ENCODE results near the gene DPYD. TPM values are rescaled to one million over a fixed set of nuclear protein-coding genes. Genes with fewer than 3 reads are reported as not detected.

DPYD gene
- polyA plus RNA-seq, 1 of the 3 experiments (the other 2 are of a cell fraction): 23.0 TPM

DNA sequence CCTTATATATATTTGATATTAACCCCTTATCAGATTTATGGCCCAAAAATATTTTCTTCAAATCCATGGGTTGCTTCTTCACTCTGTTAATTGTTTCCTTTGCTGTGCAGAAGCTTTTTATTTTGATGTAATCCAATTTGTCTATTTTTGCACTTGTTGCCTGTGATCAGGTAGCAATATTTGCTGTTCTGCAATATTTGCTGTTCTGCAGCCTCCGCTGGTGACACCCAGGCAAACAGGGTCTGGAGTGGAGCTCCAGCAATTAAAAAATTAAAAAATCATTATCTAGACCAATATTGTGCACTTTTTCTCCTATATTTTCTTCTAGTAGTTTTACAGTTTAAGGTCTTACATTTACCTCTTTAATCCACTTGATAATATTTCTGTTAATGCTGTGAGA, 564.5 kb downstream of the DPYD start:
- ChIA-PET POLR2A (no interaction called here), CTCF (interaction anchor here (0.6 kb wide), 1 partner anchor 94 kb away, joined by 3 read pairs; no protein-coding TSS in a partner anchor)
- DNase-seq: no peak
- no peak for TF ChIP-seq RFX5 (IDR thresholded peaks at IDR 0.05; ENCODE audit: low read length)
- TF ChIP-seq POLR2AphosphoS5 (IDR thresholded peaks at IDR 0.05; ENCODE audit: low read depth, low read length): no peak
- no peak for TF ChIP-seq REST (IDR thresholded peaks at IDR 0.05; ENCODE audit: low read depth, low read length)
- no peak for TF ChIP-seq EZH2phosphoT487 (IDR thresholded peaks at IDR 0.05; ENCODE audit: borderline replicate concordance, low read depth)
- no peak for TF ChIP-seq TEAD4 (IDR thresholded peaks at IDR 0.05; ENCODE audit: borderline replicate concordance, insufficient read depth)
- no peak for TF ChIP-seq SIN3A (IDR thresholded peaks at IDR 0.05; ENCODE audit: borderline replicate concordance, low read depth, low read length)
- TF ChIP-seq CHD2 (IDR thresholded peaks at IDR 0.05; ENCODE audit: low read length, partially characterized antibody): no peak
- no peak for TF ChIP-seq RAD21 (IDR thresholded peaks at IDR 0.05; ENCODE audit: low read length)
- no peak for TF ChIP-seq SMC3 (IDR thresholded peaks at IDR 0.05; ENCODE audit: low read depth, low read length)
- TF ChIP-seq FOXJ3 (CRISPR knock-in tag; IDR thresholded peaks at IDR 0.05): no peak
- TF ChIP-seq, protein P1, sequence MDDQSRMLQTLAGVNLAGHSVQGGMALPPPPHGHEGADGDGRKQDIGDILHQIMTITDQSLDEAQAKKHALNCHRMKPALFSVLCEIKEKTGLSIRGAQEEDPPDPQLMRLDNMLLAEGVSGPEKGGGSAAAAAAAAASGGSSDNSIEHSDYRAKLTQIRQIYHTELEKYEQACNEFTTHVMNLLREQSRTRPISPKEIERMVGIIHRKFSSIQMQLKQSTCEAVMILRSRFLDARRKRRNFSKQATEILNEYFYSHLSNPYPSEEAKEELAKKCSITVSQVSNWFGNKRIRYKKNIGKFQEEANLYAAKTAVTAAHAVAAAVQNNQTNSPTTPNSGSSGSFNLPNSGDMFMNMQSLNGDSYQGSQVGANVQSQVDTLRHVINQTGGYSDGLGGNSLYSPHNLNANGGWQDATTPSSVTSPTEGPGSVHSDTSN (IDR thresholded peaks at IDR 0.05): no peak
- no peak for TF ChIP-seq YY1 (IDR thresholded peaks at IDR 0.05; ENCODE audit: low read depth)
- TF ChIP-seq ELF1 (IDR thresholded peaks at IDR 0.05): no peak
- no peak for TF ChIP-seq NFIC (IDR thresholded peaks at IDR 0.05; ENCODE audit: borderline replicate concordance)
- no peak for TF ChIP-seq MAX (IDR thresholded peaks at IDR 0.05; ENCODE audit: low read depth)
- no peak for TF ChIP-seq FOXM1 (IDR thresholded peaks at IDR 0.05; ENCODE audit: low read depth)
- TF ChIP-seq, protein P2, sequence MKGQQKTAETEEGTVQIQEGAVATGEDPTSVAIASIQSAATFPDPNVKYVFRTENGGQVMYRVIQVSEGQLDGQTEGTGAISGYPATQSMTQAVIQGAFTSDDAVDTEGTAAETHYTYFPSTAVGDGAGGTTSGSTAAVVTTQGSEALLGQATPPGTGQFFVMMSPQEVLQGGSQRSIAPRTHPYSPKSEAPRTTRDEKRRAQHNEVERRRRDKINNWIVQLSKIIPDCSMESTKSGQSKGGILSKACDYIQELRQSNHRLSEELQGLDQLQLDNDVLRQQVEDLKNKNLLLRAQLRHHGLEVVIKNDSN (IDR thresholded peaks at IDR 0.05; ENCODE audit: borderline replicate concordance, low read depth): no peak
- Histone ChIP-seq H2AFZ (ENCODE audit: low read depth) (no peak overlapping the region), H3K4me3 (ENCODE audit: low read depth in 2 of 2, low read length in 1 of 2) (no peak overlapping the region), H4K20me1 (ENCODE audit: insufficient read depth) (no peaks in the 10 kb centered on the region), H3K79me2 (ENCODE audit: insufficient read depth) (0 out of 2 replicates have a peak, but pooled peaks cover 4% of the 10 kb centered on the region), H3K9ac (no peak overlapping the region), H3K9me3 (no peaks in the 10 kb centered on the region), H3F3A (replicated peaks; ENCODE audit: insufficient read depth) (peaks cover 1% of the 10 kb centered on the region), H3K9me2 (no peaks in the 10 kb centered on the region), H3K27ac (ENCODE audit: low read depth in 2 of 2, low read length in 1 of 2) (no peak overlapping the region), H3K4me2 (no peak overlapping the region), H3K27me3 (ENCODE audit: insufficient read depth) (no peaks in the 10 kb centered on the region), H3K4me1 (ENCODE audit: control insufficient read depth in 1 of 2, insufficient read depth in 2 of 2, low read depth in 1 of 2, low read length in 1 of 2) (no peaks in the 10 kb centered on the region; a peak in 3 of 4 replicates), H3K36me3 (replicated peaks in 1 of 2; ENCODE audit: control insufficient read depth in 1 of 2, insufficient read depth in 2 of 2, low read length in 1 of 2) (peaks cover 0 to 30% of the 10 kb centered on the region in 2 experiments)
- 100% methylated on average over 1 of the region's 1 CpG for WGBS (ENCODE audit: low lambda C conversion rate)
